Fibroblast of lung (primary cell): Measurements from ENCODE around the gene HAUS5.

Source experiments
- CTCF ChIP-seq, 2 donors: IDR thresholded peaks in 1 of 2; conservative IDR thresholded peaks in 1 of 2; 1 replicate in 1 of 2; 2 replicates in 1 of 2; pipeline ENCODE4 v1.5.1; 2011 to 2012; ENCODE audit warnings: low read length in 2 of 2, control low read depth in 1 of 2, inconsistent platforms in 1 of 2, low read depth in 1 of 2, mild to moderate bottlenecking in 1 of 2
- EZH2 ChIP-seq: IDR thresholded peaks from 2 replicates; pipeline ENCODE4 v1.5.1; 2012; ENCODE audit warnings: low read length, control low read depth, mild to moderate bottlenecking; ENCODE audit errors: missing control alignments

DNA sequence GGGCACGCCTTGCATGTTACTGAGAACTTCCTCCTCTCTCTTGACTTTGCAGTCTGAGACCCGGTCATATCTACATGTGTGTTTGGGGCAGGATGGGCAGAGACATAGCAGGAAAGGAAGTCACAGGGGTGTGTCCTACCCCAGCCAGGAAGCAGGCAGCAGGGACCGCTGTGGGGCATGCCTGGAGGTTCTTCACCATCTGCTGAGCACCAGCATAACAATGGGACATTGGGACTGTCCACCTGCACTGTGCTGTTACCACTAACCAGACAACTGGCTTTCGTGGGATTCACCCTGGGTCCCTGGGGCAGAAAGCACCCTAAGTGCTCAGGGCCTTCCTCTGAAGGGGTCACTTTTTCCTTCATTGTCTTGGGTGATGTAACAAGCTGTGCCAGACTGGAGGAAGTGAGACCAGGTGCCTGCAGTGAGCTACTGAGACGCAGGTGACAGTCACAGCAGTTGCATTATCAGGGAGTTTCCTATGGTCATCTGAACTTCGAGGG lies 2.6 kb upstream of the HAUS5 start:
- TF ChIP-seq CTCF (conservative IDR thresholded peaks at IDR 0.05 in 1 of 2, IDR thresholded peaks at IDR 0.05 in 1 of 2; ENCODE audit: low read depth in 1 of 2, low read length in 2 of 2) = no peak
- TF ChIP-seq EZH2 = no peak
